ENCODE results near the gene COL5A2. TPM values are rescaled to one million over a fixed set of nuclear protein-coding genes. Genes with fewer than 3 reads are reported as not detected.

COL5A2 gene
- total and polyA plus RNA-seq, 9 of the 15 experiments (the other 6 are each of a cell fraction or from before 2014, with no cell fraction given) = 0.01 to 0.54 (median 0.19) TPM

GRCh38 chr2:189097934-189098333, 81.6 kb downstream of the COL5A2 start (continued):
- TF ChIP-seq ZNF263 (CRISPR knock-in tag; IDR thresholded peaks at IDR 0.05; ENCODE audit: borderline replicate concordance) (no peak), ZBTB33 (CRISPR knock-in tag; IDR thresholded peaks at IDR 0.05) (no peak), STAG1 (CRISPR knock-in tag; IDR thresholded peaks at IDR 0.05; ENCODE audit: borderline replicate concordance) (no peak), LARP7 (IDR thresholded peaks at IDR 0.05) (no peak), RHOXF2B (CRISPR knock-in tag; conservative IDR thresholded peaks at IDR 0.05) (no peak)

- Histone ChIP-seq H3K27me3 (ENCODE audit: control insufficient read depth in 2 of 2, insufficient read depth in 2 of 2, low read length in 2 of 2) (no peaks in the 10 kb centered on the region), H3K4me2 (ENCODE audit: insufficient read depth, low read length) (no peak overlapping the region), H2AFZ (ENCODE audit: low read depth, low read length) (no peak overlapping the region), H3K9me1 (ENCODE audit: control insufficient read depth, insufficient read depth, low read length) (no peaks in the 10 kb centered on the region), H3K9ac (ENCODE audit: insufficient read depth in 1 of 2, low read depth in 2 of 2, low read length in 2 of 2) (no peak overlapping the region), H3K79me2 (ENCODE audit: control insufficient read depth, insufficient read depth, low read length) (no peaks in the 10 kb centered on the region), H3K27ac (ENCODE audit: extremely low read depth, low read depth, low read length) (no peak overlapping the region), H3K4me3 (no peak overlapping the region), H3K9me3 (replicated peaks; ENCODE audit: control insufficient read depth, insufficient read depth, low read depth, low read length) (no peaks in the 10 kb centered on the region), H3K4me1 (replicated peaks in 1 of 2; ENCODE audit: control insufficient read depth in 2 of 2, insufficient read depth in 2 of 2, low read length in 2 of 2) (no peaks in the 10 kb centered on the region), H4K20me1 (replicated peaks; ENCODE audit: control insufficient read depth, insufficient read depth, low read length) (no peaks in the 10 kb centered on the region), H3K36me3 (ENCODE audit: control insufficient read depth, insufficient read depth, low read length) (no peaks in the 10 kb centered on the region)
- FAIRE-seq (no peak), DNase-seq (ENCODE audit: extremely low read depth in 1 of 4, low spot score in 3 of 4) (no peak), ATAC-seq (no peak)
- in situ Hi-C loops (cut with MboI) (no loop called here), intact Hi-C loops (cut with micrococcal nuclease) (no loop called here)
- ChIA-PET CTCF (ENCODE audit: low intra/inter-chr PET ratio) (no interaction called here), POLR2A (no interaction called here)
- 5% methylated on average over 4 of the region's 4 CpGs for WGBS (ENCODE audit: insufficient coverage, low coverage, missing lambda C conversion rate)
- no TSS peak for BruUV-seq (replicated peaks)
- TF ChIP-seq ZNF592 (IDR thresholded peaks at IDR 0.05) = no peak
- no peak for TF ChIP-seq PTTG1 (tag; IDR thresholded peaks at IDR 0.05; ENCODE audit: low read depth)
- no peak for TF ChIP-seq HCFC1 (IDR thresholded peaks at IDR 0.05; ENCODE audit: low read depth, low read length)
- no peak for TF ChIP-seq MCM2 (IDR thresholded peaks at IDR 0.05; ENCODE audit: low read depth)
- no peak for TF ChIP-seq MEF2A (IDR thresholded peaks at IDR 0.05; ENCODE audit: control insufficient read depth, low read depth, low read length)
- no peak for TF ChIP-seq ZFX (CRISPR knock-in tag; IDR thresholded peaks at IDR 0.05)
- TF ChIP-seq IRF1 (CRISPR knock-in tag; IDR thresholded peaks at IDR 0.05; ENCODE audit: borderline replicate concordance) = no peak
- TF ChIP-seq ATF1 (CRISPR knock-in tag; IDR thresholded peaks at IDR 0.05) = no peak
- no peak for TF ChIP-seq ATF1 (tag; IDR thresholded peaks at IDR 0.05)
- TF ChIP-seq ZBTB7A (IDR thresholded peaks at IDR 0.05; ENCODE audit: borderline replicate concordance, control insufficient read depth, low read depth, low read length) = no peak
- no peak for TF ChIP-seq ESRRA (IDR thresholded peaks at IDR 0.05; ENCODE audit: borderline replicate concordance, low read depth)
Observed at GRCh38 chr2:189096769-189097447, 82.7 kb downstream of the COL5A2 start.
